Liver (tissue), 9 donors: ENCODE data around the gene DUSP23. TPM values are rescaled to one million over a fixed set of nuclear protein-coding genes. Genes with fewer than 3 reads are reported as not detected.

Experiments used
- DNase-seq: peaks from one replicate; pipeline ENCODE4 v3.0.0-alpha.2; 2017; ENCODE audit warnings: low spot score
- H3K27ac ChIP-seq, 2 donors: one replicate each; pipeline ENCODE4 v1.7.0; 2013; ENCODE audit warnings: inconsistent platforms in 2 of 2, low read length in 2 of 2, control low read depth in 1 of 2, low read depth in 1 of 2, mild to moderate bottlenecking in 1 of 2
- H3K27me3 ChIP-seq, 4 donors: one replicate each; pipeline versions ENCODE4 v1.6.1 to v1.7.0; 2013; ENCODE audit warnings: low read length in 3 of 4, inconsistent platforms in 1 of 4, mild to moderate bottlenecking in 1 of 4, moderate library complexity in 1 of 4; ENCODE audit not compliant: control insufficient read depth in 4 of 4, insufficient read depth in 4 of 4
- H3K36me3 ChIP-seq, 4 donors: one replicate each; pipeline versions ENCODE4 v1.6.1 to v1.7.0; 2013; ENCODE audit warnings: low read length in 3 of 4, mild to moderate bottlenecking in 3 of 4, low read depth in 1 of 4, moderate library complexity in 1 of 4; ENCODE audit not compliant: control insufficient read depth in 4 of 4, insufficient read depth in 3 of 4
- H3K4me1 ChIP-seq, 4 donors: one replicate each; pipeline versions ENCODE4 v1.6.1 to v1.7.0; 2013; ENCODE audit warnings: low read length in 3 of 4, mild to moderate bottlenecking in 3 of 4, moderate library complexity in 1 of 4; ENCODE audit not compliant: control insufficient read depth in 4 of 4, insufficient read depth in 4 of 4
- H3K4me3 ChIP-seq, 3 donors: one replicate each; pipeline versions ENCODE4 v1.6.1 to v1.7.0; 2013; ENCODE audit warnings: low read length in 3 of 3, control low read depth in 1 of 3, low read depth in 1 of 3, mild to moderate bottlenecking in 1 of 3
- H3K9ac ChIP-seq, 2 donors: one replicate each; pipeline ENCODE4 v1.7.0; 2013; ENCODE audit warnings: low read length in 2 of 2, mild to moderate bottlenecking in 2 of 2, moderate library complexity in 2 of 2, control low read depth in 1 of 2, low read depth in 1 of 2
- H3K9me3 ChIP-seq, 4 donors: one replicate each; pipeline versions ENCODE4 v1.6.1 to v1.7.0; 2013; ENCODE audit warnings: low read length in 3 of 4; ENCODE audit not compliant: control insufficient read depth in 4 of 4
- ATF3 ChIP-seq: IDR thresholded peaks from 2 replicates; pipeline ENCODE4 v1.6.1; 2016; ENCODE audit warnings: antibody characterized with exemption
- CTCF ChIP-seq: fragments of 150-350 bp; IDR thresholded peaks from 2 replicates; pipeline ENCODE4 v1.5.1; 2017; ENCODE audit warnings: improper control_type of control experiment, low read depth, low read length; ENCODE audit not compliant: missing input control
- EGR1 ChIP-seq, 2 donors: IDR thresholded peaks; 2 replicates each; pipeline ENCODE4 v1.6.1; 2016 to 2018; ENCODE audit warnings: antibody characterized with exemption in 2 of 2, low read depth in 2 of 2
- FOXA1 ChIP-seq: IDR thresholded peaks from 2 replicates; pipeline ENCODE4 v1.6.1; 2016; ENCODE audit warnings: antibody characterized with exemption
- FOXA2 ChIP-seq: IDR thresholded peaks from 2 replicates; pipeline ENCODE4 v1.6.1; 2016; ENCODE audit warnings: antibody characterized with exemption
- GABPA ChIP-seq, 2 donors: IDR thresholded peaks in 1 of 2; conservative IDR thresholded peaks in 1 of 2; 2 replicates each; pipeline ENCODE4 v1.6.1; 2016; ENCODE audit warnings: antibody characterized with exemption in 2 of 2, mild to moderate bottlenecking in 1 of 2, moderate library complexity in 1 of 2
- HNF4A ChIP-seq, 2 donors: conservative IDR thresholded peaks; 2 replicates each; pipeline ENCODE4 v1.6.1; 2016; ENCODE audit warnings: antibody characterized with exemption in 2 of 2, mild to moderate bottlenecking in 2 of 2
- HNF4G ChIP-seq: IDR thresholded peaks from 2 replicates; pipeline ENCODE4 v1.6.1; 2016; ENCODE audit warnings: antibody characterized with exemption
- JUND ChIP-seq, 2 donors: IDR thresholded peaks; 2 replicates each; pipeline ENCODE4 v1.6.1; 2016; ENCODE audit warnings: antibody characterized with exemption in 2 of 2
- MAX ChIP-seq: IDR thresholded peaks from 2 replicates; pipeline ENCODE4 v1.6.1; 2016; ENCODE audit warnings: antibody characterized with exemption
- NR2F2 ChIP-seq: IDR thresholded peaks from 2 replicates; pipeline ENCODE4 v1.6.1; 2016; ENCODE audit warnings: antibody characterized with exemption
- RAD21 ChIP-seq, 2 donors: IDR thresholded peaks; 2 replicates each; pipeline ENCODE4 v1.6.1; 2016; ENCODE audit warnings: antibody characterized with exemption in 2 of 2, mild to moderate bottlenecking in 2 of 2
- REST ChIP-seq: IDR thresholded peaks from 2 replicates; pipeline ENCODE4 v1.6.1; 2016; ENCODE audit warnings: antibody characterized with exemption, mild to moderate bottlenecking
- RXRA ChIP-seq, 2 donors: IDR thresholded peaks; 2 replicates each; pipeline ENCODE4 v1.6.1; 2017 to 2018; ENCODE audit warnings: antibody characterized with exemption in 2 of 2, mild to moderate bottlenecking in 1 of 2
- SP1 ChIP-seq: IDR thresholded peaks from 2 replicates; pipeline ENCODE4 v1.6.1; 2018; ENCODE audit warnings: antibody characterized with exemption, mild to moderate bottlenecking
- TAF1 ChIP-seq: conservative IDR thresholded peaks from 2 replicates; pipeline ENCODE4 v1.6.1; 2016; ENCODE audit warnings: antibody characterized with exemption, mild to moderate bottlenecking
- YY1 ChIP-seq: IDR thresholded peaks from 2 replicates; pipeline ENCODE4 v1.6.1; 2016; ENCODE audit warnings: antibody characterized with exemption, mild to moderate bottlenecking
- ZBTB33 ChIP-seq: IDR thresholded peaks from 2 replicates; pipeline ENCODE4 v1.6.1; 2016; ENCODE audit warnings: antibody characterized with exemption
- WGBS: extraction: QIAGEN DNeasy Blood & Tissue Kit; methylation state at CpG from one replicate; pipeline ENCODE4 v1.1.7; 2013; 5-methylcytosine and 5-hydroxymethylcytosine counted together
- polyA plus RNA-seq, 2 donors: library from polyadenylated mRNA; stranded (reverse) in 1 of 2; unstranded in 1 of 2; fragments of 200-250 nt in 1 of 2; fragments of >200 nt in 1 of 2; fragmentation: Nextera tagmentation in 1 of 2; extraction: Ambion mirVana in 1 of 2; gene quantifications; one replicate each; pipeline versions ENCODE4 v1.2.1 to v1.2.3, GENCODE V29; 2013 to 2015
- total RNA-seq, 2 donors: library from RNA; depleted of rRNA; stranded (reverse); fragments of >200 nt; gene quantifications; one replicate each; pipeline ENCODE4 v1.2.3, GENCODE V29; 2014
- donor health status: healthy.
- donor health status: healthy.
- donor health status: healthy.
- donor health status: healthy.
- donor health status: healthy.

DUSP23 gene
- total and polyA plus RNA-seq, 4 donors, result 26.6 to 192 (median 113) TPM

GRCh38 chr1:159828581-159829272 lies 48.0 kb downstream of the DUSP23 start:
- Histone ChIP-seq H3K27ac (no peak overlapping the region), H3K36me3 (no peaks in the 10 kb centered on the region), H3K9me3 (no peaks in the 10 kb centered on the region), H3K4me1 (no peaks in the 10 kb centered on the region), H3K9ac (no peak overlapping the region), H3K27me3 (no peaks in the 10 kb centered on the region), H3K4me3 (no peak overlapping the region)
- no peak for DNase-seq
- 86% methylated on average over 11 of the region's 11 CpGs for WGBS
- TF ChIP-seq CTCF (no peak), TAF1 (no peak), FOXA2 (no peak), JUND (IDR thresholded peaks at IDR 0.05) (no peak), ATF3 (no peak), MAX (no peak), SP1 (no peak), GABPA (IDR thresholded peaks at IDR 0.05 in 1 of 2, conservative IDR thresholded peaks at IDR 0.05 in 1 of 2) (no peak), FOXA1 (no peak), RAD21 (IDR thresholded peaks at IDR 0.05) (no peak), HNF4A (conservative IDR thresholded peaks at IDR 0.05) (no peak), YY1 (no peak), REST (no peak), NR2F2 (no peak), ZBTB33 (no peak), RXRA (IDR thresholded peaks at IDR 0.05) (no peak), EGR1 (IDR thresholded peaks at IDR 0.05; ENCODE audit: low read depth in 2 of 2) (no peak), HNF4G (no peak)
